HG03159 (cell line): ENCODE results near the gene CYP8B1.

ENCODE experiments used
- ATAC-seq: cut with Tn5 transposase; IDR thresholded peaks from one replicate; pipeline ENCODE4 v1.9.1; 2021; ENCODE audit warnings: mild to moderate bottlenecking, moderate library complexity; ENCODE audit not compliant: unreplicated experiment

Gene CYP8B1, protein sequence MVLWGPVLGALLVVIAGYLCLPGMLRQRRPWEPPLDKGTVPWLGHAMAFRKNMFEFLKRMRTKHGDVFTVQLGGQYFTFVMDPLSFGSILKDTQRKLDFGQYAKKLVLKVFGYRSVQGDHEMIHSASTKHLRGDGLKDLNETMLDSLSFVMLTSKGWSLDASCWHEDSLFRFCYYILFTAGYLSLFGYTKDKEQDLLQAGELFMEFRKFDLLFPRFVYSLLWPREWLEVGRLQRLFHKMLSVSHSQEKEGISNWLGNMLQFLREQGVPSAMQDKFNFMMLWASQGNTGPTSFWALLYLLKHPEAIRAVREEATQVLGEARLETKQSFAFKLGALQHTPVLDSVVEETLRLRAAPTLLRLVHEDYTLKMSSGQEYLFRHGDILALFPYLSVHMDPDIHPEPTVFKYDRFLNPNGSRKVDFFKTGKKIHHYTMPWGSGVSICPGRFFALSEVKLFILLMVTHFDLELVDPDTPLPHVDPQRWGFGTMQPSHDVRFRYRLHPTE

DNA sequence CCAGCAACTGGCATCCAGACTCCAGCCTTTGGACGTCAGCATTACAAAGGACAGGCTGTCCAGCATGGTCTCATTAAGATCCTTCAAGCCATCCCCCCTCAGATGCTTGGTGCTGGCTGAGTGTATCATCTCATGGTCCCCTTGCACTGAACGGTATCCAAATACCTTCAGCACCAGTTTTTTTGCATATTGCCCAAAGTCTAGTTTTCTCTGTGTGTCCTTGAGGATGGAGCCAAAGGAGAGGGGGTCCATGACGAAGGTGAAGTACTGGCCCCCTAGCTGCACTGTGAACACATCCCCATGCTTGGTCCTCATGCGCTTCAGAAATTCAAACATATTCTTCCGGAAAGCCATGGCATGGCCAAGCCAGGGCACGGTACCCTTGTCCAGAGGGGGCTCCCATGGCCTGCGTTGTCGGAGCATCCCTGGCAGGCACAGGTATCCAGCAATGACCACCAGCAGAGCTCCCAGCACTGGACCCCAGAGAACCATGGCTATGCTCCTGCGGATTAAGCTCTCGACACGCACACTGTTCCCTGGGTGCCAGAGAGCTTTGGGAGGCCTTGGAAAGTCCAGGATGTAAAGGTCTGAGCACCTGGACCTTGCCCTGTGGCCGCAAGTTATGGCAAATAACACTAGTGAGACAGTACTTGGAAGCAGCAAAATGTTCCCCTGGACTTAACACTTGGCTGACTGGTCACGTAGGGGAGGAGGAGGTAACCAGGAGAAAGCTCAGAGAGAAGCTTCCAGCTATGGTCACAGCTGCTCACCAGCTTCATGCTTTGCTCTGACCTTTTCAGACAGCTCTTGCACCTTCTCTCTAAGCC lies at the start of gene CYP8B1:
TSS of gene CYP8B1 (minus strand) at position 555 of the 827 bp plus-strand sequence. CDS start at position 492, 63 bp downstream.
- ATAC-seq: no peak

DNA sequence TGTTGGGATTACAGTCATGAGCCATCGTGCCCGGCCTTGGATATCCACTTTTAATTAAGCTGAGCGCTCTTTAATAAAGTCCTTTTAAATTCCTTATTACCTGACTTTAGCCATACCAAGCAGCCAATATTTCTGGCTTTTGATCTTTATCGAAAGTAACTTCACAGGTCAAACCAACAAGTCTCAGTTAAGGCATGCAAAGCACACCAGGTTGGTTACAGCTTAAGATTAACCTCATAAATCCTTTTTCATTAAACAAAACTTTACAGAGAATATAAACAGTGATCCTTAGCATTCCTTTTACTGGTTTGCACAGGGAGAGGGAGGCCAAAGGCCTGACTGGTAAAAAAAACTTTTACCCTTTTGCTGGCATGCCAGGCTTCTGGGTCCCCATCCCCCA lies 47.9 kb upstream of the CYP8B1 start:
- no peak for ATAC-seq

DNA sequence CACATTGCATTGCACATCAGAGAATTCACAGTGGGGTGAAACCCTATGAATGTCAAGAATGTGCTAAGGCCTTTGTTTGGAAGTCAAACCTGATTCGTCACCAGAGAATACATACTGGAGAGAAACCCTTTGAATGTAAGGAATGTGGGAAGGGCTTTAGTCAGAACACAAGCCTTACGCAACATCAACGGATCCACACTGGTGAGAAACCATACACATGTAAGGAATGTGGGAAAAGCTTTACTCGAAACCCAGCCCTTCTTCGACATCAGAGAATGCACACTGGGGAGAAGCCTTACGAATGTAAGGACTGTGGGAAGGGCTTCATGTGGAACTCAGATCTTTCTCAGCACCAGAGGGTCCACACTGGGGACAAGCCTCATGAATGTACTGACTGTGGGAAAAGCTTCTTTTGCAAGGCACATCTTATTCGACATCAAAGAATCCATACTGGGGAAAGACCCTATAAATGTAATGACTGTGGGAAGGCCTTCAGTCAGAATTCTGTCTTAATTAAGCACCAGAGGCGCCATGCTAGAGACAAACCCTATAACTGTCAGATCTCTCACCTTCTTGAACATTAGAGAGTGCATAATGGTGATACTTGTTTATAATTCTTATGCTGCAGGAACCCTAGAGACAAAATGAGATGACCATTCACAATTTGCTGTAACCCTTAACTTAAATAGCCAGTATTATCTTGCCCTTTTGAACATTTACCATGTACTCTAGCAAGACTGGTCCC lies 39.3 kb upstream of the CYP8B1 start:
- ATAC-seq: no peak

DNA sequence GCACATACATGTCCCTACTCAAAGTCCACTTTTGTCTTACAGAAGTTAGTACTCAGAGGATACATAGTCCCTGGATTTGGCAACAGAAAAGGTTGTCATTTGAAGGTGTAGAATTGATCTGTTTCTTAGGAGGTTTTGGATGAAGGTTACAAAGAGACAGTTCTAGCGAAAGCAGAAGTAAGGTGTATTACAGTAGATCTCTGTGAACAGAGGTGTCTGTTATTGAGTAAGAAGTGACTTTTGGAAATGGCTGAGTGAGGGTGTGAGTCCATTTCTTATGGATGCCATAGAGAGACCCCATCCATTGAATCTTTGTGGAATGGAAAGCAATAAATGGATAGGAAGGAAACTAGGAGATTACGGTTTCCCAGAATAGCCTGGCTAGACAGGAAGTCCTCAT lies 35.9 kb upstream of the CYP8B1 start:
- ATAC-seq: no peak

DNA sequence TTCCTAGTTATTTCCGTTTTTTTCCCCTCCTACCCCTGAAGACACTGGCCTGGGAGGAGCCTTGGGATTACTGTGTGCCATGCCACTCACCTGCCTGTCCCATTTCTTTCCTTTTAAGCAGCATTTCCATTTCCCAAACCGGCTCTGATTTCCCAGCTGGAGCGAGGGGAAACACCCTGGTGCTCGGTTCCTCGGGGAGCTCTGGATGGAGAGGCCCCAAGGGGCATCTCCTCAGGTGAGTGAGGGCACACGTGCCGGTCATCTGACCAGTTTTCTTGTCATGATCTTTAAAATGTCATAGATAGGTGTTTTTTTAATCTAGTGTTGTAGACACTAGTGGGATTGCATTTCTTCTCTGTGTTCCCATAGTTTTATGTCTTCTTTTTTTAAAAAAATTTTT lies 33.0 kb upstream of the CYP8B1 start:
- ATAC-seq: no peak

DNA sequence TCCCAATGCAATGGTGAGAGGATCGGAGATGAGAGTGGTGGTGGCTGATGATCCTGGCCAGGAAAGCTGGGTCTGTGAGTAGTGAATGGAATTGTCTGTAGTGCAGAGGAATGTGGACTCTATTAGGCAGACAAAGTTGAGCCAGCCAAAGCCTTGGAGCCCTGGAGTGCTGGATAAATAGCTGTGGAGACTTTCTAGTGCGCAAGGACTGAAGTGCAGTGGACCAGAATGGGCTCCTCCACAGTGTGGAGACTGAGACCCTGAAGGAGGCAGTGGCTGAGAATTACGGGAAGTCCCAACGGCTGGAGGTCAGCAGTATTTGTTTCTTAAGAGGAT lies 31.1 kb upstream of the CYP8B1 start:
- ATAC-seq: no peak

DNA sequence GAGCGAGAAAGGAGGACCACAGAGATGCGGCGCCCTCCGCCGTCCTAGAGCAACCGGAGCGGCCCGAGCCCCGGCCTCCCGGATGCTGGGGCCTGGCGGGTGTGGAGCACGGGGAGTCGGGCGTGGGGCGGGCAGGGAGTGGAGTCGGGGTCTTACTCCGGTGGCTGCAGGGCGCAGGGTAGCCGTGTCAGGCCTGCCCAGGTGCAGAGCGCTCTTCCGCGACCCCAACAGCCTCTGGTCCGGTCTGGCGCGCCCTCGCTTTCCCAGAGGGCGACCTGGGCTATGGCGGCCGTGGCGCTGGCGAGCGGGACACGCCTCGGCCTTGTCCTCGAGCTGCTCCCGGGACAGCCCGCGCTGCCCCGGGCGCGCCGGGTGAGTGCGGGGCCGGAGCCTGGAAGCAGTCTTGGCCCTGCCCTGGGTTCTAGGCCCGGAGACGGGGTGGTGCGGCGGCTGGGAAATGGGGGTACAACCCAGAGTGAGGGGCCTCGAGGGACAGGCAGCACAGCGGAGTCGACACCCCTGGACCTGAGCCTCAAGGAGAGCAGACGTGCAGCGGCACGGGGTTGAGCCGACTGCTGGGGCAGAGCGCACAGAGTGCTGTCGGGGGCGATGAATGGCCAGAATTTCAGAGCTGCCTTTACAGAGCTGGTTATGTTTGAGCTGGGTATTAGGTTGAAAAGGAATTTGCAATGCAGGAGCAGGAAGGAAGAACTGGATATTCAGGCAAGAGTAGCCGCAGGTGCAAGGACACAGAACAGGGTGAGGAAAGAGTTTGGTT lies 30.6 kb upstream of the CYP8B1 start, which contains the start of gene ZNF662:
TSS of gene ZNF662 (plus strand) at position 73 of the 778 bp plus-strand sequence. CDS start 1,973 bp downstream, outside the sequence.
- no peak for ATAC-seq

DNA sequence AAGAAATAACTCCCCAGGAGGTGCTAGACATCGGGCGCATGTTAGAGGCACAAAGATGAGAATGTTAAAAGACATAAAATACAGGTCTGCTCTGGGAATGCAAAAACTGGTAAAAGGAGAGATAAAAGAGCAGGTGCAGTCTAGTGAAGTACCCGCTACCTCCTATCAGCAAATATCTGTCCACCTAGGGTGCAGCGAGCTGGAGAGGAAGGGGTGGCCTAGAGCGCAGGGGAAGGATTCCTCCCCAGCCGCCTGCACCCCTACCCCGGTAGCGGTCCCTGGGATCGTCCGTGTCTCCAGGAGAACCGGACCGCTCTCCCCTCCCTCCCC lies 30.0 kb upstream of the CYP8B1 start:
- no peak for ATAC-seq

GRCh38 chr3:42904076-42904475 lies 28.4 kb upstream of the CYP8B1 start:
- ATAC-seq: no peak

DNA sequence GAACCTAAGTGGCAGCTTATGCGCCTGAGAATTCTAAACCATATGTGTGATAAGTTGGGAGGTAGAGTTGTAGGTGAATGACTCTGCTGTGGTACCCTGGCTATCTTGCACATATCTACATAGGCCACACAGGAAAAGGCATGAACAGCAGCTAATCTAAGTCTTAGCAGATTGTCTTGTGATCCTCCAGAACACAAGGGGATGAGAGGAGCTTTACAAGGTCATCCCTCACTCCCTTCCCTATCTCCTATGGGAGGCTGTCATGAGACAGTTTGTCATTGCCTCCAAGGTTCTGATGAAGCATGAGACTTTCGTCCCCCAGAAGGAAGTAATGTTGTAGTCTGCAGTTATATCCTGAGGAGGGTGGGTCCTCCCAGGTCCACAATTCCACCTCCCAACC lies 26.6 kb upstream of the CYP8B1 start:
- ATAC-seq: no peak

- ATAC-seq: no peak
Measured at GRCh38 chr3:42901073-42901415, 25.4 kb upstream of the CYP8B1 start.

DNA sequence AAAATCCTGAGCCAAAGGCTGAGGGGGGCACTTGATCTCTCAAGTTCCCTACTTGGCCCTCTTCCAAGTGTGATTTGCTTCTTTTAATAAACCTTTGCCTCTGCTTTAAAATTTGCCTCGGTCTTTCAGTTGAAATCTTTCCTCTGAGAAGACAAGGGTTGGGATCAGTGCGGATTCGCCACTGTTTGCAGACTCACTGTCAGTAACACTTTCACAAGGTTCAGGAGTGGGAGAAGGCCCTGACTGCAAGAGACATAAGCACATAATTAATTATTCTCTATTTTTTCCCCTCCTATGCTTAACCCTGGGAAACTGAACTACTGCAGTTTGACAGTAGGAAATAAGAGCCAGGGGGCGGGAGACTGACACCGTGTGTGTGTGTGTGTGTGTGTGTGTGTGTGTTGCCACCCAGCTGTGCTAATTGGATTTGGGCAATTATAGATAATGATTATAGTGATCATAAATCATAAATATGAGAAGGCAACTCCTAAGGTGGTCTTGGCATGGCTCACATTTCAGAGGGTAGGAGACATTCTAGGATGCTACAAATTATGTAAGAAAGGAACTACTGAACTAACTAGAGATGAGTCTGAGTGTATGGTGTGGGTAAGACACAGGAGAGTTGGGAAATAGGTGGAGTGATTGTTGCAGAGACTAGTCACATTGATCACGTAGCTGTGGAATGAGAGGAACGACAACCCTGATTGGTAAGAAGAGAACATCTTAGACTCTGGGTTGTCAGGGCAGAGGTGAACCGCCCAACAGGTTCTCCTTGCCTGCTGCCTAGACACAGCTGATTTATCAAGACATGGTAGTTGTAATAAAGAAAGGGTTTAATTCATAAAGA lies 24.8 kb upstream of the CYP8B1 start:
- no peak for ATAC-seq

DNA sequence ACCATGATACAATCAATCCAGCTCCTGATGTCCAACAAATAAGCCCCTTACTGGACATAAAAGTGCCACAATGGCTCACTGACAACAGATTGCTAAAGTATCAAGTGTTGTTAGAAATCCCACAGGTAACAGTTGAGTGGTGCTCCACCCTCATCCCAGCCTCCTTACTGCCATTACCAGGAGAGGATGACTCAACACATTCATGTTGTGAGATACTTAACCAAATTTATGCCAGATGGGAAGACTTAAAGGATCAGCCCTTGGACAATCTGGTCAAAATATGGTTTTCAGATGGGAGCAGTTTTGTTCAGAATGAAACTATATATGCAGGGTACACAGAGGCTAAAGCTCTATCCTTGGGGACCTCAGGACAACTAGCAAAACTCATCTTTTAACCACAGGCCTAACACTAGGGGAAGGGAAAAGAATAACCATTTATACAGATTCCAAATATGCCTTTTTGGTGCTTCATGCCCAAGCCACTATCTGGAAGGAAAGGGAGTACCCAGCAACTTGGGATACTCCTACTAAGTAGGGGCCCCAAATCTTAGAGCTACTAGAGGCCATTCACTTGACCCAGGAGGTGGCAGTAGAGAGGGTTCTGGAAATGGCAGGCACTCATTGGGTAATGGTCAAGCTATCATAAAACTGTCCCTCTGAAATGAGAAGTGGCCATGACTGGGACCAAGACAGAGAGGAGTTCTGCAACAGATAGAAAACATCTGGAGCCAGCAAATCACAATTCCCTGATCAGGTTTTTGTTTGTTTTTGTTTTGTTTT lies 23.4 kb upstream of the CYP8B1 start:
- ATAC-seq: no peak

GRCh38 chr3:42895580-42895868 lies 19.8 kb upstream of the CYP8B1 start:
- no peak for ATAC-seq

DNA sequence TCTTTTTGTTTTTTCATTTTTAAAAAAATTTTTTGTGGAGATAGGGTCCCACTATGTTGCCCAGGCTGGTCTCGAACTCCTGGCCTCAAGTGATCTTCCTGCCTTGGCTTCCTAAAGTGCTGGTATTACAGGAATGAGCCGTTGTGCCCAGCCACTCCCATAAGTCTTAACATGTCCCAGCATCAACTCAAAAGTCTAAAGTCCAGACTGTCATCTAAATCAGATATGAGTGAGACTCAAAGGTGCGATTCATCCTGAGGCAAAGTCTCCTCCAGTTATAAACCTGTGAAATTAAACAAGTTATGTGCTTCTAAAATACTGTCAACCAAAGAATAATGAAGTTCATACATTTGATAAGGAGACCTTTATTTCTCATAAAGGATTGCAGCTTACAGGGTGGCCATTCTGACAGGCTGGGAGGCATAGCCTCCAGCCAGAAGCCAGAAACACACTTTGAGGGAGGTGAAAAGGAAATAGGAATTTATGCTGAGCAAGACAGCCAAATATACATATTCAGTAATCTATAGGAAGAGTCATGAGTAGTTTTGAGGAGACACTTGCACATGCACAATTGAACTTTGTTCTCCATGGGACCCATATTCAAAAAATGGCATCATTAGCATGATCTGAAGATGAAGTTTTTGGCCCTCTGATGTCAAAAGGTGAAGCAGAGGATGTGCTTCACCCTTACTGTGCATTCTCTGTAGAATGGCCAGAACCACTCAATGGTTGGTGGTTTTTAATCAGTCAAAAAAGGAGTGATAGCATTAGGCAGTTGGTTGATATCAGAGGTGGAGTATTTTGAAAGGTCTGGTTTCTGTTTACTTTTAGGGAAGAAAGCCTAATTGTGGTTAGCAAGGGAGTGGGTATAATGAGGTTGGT lies 19.3 kb upstream of the CYP8B1 start:
- ATAC-seq: no peak

DNA sequence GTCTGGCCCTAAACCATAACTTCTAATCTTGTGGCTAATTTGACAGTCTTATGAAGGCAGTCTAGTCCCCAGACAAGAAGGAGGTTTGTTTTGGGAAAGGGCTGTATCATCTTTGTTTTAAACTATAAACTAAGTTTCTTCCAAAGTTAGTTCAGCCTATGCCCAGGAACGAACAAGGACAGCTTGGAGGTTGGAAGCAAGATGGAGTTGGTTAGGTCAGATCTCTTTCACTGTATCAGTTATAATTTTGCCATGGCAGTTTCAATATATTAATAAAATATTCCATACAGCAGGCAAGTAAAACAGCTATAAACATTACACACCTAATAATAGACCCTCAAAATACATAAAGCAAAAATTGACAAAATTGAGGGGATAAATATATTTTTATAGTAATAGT lies 17.1 kb upstream of the CYP8B1 start:
- ATAC-seq: no peak

GRCh38 chr3:42892169-42892568 lies 16.5 kb upstream of the CYP8B1 start:
- ATAC-seq: no peak

DNA sequence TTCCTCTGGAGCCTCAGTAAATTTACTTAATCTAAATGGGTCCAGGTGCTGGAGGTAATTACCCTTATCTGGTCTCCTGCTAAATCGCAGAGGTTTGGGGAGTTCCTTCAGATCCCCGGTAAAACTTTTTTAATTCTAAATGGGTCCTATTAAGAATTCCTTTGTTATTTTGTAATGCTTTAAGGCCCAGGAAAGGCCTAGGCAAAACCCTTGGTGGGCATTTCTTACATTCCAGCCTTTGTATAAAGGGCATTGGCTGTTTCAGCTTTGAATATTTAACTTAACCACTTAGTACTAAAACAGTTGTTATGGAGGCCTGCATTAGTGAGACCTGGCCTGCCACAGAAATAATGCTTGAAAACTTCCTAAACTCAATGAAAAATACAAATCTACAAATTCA lies 15.4 kb upstream of the CYP8B1 start:
- ATAC-seq: no peak
